Heart left ventricle (tissue), 16 donors: ENCODE data around the gene CHCHD5. TPM values are rescaled to one million over a fixed set of nuclear protein-coding genes. Genes with fewer than 3 reads are reported as not detected.

ENCODE experiments used
- ATAC-seq, 4 donors: fragments of 200-7000 bp; cut with Tn5 transposase; one replicate each; pipeline ENCODE4 v1.9.1; 2020 to 2022; ENCODE audit warnings: moderate library complexity in 4 of 4, mild to moderate bottlenecking in 3 of 4, moderate number of reproducible peaks in 1 of 4
- DNase-seq, 5 donors: peaks; one replicate each; pipeline ENCODE4 v3.0.0-alpha.2; 2020
- H3K27ac ChIP-seq, 12 donors: fragments of 200-600 bp; sonication (generic) in 4 of 12; one replicate each; pipeline versions ENCODE4 v1.5.0 to v1.8.0; 2016 to 2022; ENCODE audit warnings: mild to moderate bottlenecking in 2 of 12
- H3K27me3 ChIP-seq, 9 donors: fragments of 200-600 bp; sonication (generic) in 2 of 9; one replicate each; pipeline versions ENCODE4 v1.5.1 to v1.8.0; 2016 to 2022; ENCODE audit warnings: mild to moderate bottlenecking in 3 of 9
- H3K36me3 ChIP-seq, 9 donors: fragments of 200-600 bp; sonication (generic) in 2 of 9; one replicate each; pipeline versions ENCODE4 v1.5.0 to v1.8.0; 2018 to 2022; ENCODE audit warnings: mild to moderate bottlenecking in 2 of 9
- H3K4me1 ChIP-seq, 12 donors: fragments of 200-600 bp; sonication (generic) in 4 of 12; one replicate each; pipeline versions ENCODE4 v1.5.0 to v1.8.0; 2016 to 2022; ENCODE audit warnings: mild to moderate bottlenecking in 3 of 12
- H3K4me3 ChIP-seq, 12 donors: fragments of 200-600 bp; sonication (generic) in 4 of 12; one replicate each; pipeline versions ENCODE4 v1.5.0 to v1.8.0; 2017 to 2022; ENCODE audit warnings: mild to moderate bottlenecking in 9 of 12, moderate library complexity in 4 of 12
- H3K9me3 ChIP-seq, 12 donors: fragments of 200-600 bp; sonication (generic) in 4 of 12; one replicate each; pipeline versions ENCODE4 v1.5.0 to v1.8.0; 2016 to 2022; ENCODE audit warnings: mild to moderate bottlenecking in 1 of 12
- POLR2A ChIP-seq, 2 donors: fragments of 450-650 bp; IDR thresholded peaks; one replicate each; pipeline ENCODE4 v1.6.1; 2017; ENCODE audit warnings: antibody characterized with exemption in 2 of 2, mild to moderate bottlenecking in 2 of 2, moderate library complexity in 2 of 2
- WGBS, 4 donors: extraction: QIAGEN DNeasy Blood & Tissue Kit in 2 of 4; methylation state at CpG; one replicate each; pipeline versions ENCODE4 v1.1.5 to v1.1.7; 2013 to 2018; 5-methylcytosine and 5-hydroxymethylcytosine counted together
- intact Hi-C, 10 donors: fragments of 100-400 bp; cut with DNase I; formaldehyde crosslinking; loops; one replicate each; pipeline versions ENCODE4 v1.11.1 to v1.14.2; 2022
- polyA plus RNA-seq, 2 donors: library from polyadenylated mRNA; stranded (reverse); fragments of 200-250 nt; gene quantifications; one replicate each; pipeline ENCODE4 v1.2.3, GENCODE V29; 2013
- total RNA-seq, 9 donors: library from RNA; depleted of rRNA in 2 of 9; stranded (reverse); fragments of >200 nt in 2 of 9; fragmentation: NEBNext Ultra II Directional in 3 of 9; extraction: Animal tissue kit (Norgen Biotek cat#: 25700) in 3 of 9; gene quantifications; one replicate each; pipeline versions ENCODE4 v1.1.0 to v1.2.4, GENCODE V29; 2016 to 2023
- TF ChIP-seq, protein P1 (sequence below), 12 donors: fragments of 200-600 bp; sonication (generic) in 4 of 12; IDR thresholded peaks; one replicate each; pipeline versions ENCODE4 v1.5.0 to v1.8.0; 2018 to 2022; ENCODE audit warnings: antibody characterized with exemption in 12 of 12, mild to moderate bottlenecking in 5 of 12
- donor health status: ischemic (EF 13 %, LVEDD 7.1; RV severe dilation, severe dysfunction).
- donor health status: healthy with polysubstance abuse.
- donor health status: DM: no; HTN: yes; CAD: no.
- donor health status: DM: no; HTN: no; CAD: no.
- donor health status: ischemic (EF 25% LVEDD 6.9; RV normal size, moderate dysfunction).
- donor health status: ischemic (EF 25% LVEDD 5.7; RV mildly dilated, moderate dysfunction).
- donor health status: healthy.
- donor health status: DM: yes; HTN: yes; CAD: no.
- donor health status: ischemic (EF 35%, LVEDD 5.7; RV mildly dilated, moderate dysfunction).
- donor health status: nonischemic (EF 11% LVEDD 7.7; RV severe dilation, severe dysfunction).
- donor health status: DM: yes; HTN: yes; CAD: no.
- donor health status: PGD.
- donor health status: ischemic (EF 29% LVEDD 5.4; RV normal size, mild dysfunction).
- donor health status: nonischemic (EF 23%, LVEDD 6.1; RV moderate dilation, normal function).

The CHCHD5 gene
- total and polyA plus RNA-seq, 11 donors, result 18.6 to 32.2 (median 23.4) TPM

DNA sequence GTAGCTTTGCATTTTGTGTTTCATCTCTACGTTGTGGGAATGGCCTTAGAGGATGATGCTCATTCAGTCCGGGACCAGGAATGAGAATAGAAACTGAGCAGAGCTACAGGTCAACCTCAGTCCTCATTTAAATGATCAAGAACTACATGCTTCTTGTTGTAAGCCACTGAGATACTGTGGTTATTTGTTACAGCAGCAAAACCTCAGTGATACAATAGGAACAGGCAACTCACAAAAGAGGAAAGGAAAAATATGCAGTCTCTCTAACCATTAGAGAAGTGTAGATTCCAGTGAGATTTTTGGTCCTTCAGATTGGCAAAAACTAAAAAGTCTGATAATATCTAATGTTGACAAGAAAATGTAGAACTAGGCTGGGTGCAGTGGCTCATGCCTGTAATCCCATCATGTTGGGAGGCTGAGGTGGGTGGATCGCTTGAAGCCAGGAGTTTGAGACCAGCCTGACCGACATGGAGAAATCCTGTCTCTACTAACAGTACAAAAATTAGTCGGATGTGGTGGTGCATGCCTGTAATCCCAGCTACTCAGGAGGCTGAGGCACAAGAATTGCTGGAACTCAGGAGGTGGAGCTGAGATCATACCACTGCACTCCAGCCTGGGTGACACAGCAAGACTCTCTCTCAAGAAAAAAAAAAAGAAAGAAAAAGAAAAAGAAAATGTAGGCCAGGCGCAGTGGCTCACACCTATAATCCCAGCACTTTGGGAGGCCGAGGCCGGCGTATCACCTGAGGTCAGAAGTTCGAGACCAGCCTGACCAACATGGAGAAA, 13.3 kb downstream of the CHCHD5 start:
- Histone ChIP-seq H3K36me3 (peaks cover 0 to 8% (median 0%) of the 10 kb centered on the region in 9 donors), H3K27ac (no peak overlapping the region), H3K4me3 (no peak overlapping the region), H3K9me3 (peaks cover 0 to 3% (median 0%) of the 10 kb centered on the region in 12 donors), H3K27me3 (no peaks in the 10 kb centered on the region), H3K4me1 (peaks cover 0 to 14% (median 3%) of the 10 kb centered on the region in 12 donors)
- DNase-seq (peak in 1 of 5 donors; percentile 1), ATAC-seq (no peak)
- TF ChIP-seq POLR2A (IDR thresholded peaks at IDR 0.05), result no peak
- TF ChIP-seq, protein P1, sequence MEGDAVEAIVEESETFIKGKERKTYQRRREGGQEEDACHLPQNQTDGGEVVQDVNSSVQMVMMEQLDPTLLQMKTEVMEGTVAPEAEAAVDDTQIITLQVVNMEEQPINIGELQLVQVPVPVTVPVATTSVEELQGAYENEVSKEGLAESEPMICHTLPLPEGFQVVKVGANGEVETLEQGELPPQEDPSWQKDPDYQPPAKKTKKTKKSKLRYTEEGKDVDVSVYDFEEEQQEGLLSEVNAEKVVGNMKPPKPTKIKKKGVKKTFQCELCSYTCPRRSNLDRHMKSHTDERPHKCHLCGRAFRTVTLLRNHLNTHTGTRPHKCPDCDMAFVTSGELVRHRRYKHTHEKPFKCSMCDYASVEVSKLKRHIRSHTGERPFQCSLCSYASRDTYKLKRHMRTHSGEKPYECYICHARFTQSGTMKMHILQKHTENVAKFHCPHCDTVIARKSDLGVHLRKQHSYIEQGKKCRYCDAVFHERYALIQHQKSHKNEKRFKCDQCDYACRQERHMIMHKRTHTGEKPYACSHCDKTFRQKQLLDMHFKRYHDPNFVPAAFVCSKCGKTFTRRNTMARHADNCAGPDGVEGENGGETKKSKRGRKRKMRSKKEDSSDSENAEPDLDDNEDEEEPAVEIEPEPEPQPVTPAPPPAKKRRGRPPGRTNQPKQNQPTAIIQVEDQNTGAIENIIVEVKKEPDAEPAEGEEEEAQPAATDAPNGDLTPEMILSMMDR (IDR thresholded peaks at IDR 0.05), result no peak
- intact Hi-C loops, result loop anchor here in 3 of 10 donors (2.0 kb wide), 3 partner anchors 93 to 129 kb away; no protein-coding TSS in a partner anchor
- WGBS, 4 donors, result 94 to 98% (median 97%) methylated on average over 10 of the region's 10 CpGs

DNA sequence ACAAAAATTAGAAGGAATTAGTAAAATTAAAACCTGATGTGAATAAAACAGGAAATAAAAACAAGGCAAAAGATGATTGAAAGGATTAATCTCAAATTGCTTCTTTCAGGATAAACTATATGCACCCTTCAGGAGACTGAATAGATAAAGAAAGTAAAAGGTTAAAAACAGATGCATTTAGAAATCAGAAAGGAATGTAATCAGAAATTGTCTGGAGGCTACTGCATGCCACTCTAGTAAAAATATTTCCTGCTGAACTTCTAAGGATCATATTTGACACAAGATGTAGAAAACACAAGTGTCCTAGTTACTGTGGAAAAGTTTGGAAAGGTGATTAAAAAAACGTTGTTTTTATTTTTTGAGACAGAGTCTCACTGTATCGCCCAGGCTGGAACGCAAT, 16.2 kb downstream of the CHCHD5 start:
- Histone ChIP-seq H3K4me3 (peak overlapping the region in 1 of 12 donors; percentile 12), H3K4me1 (peaks cover 0 to 14% (median 3%) of the 10 kb centered on the region in 12 donors), H3K27ac (no peak overlapping the region), H3K27me3 (no peaks in the 10 kb centered on the region), H3K36me3 (no peaks in the 10 kb centered on the region), H3K9me3 (peaks cover 0 to 3% (median 0%) of the 10 kb centered on the region in 12 donors)
- no peak for ATAC-seq
- TF ChIP-seq POLR2A (IDR thresholded peaks at IDR 0.05), result no peak
- TF ChIP-seq, protein P1 (IDR thresholded peaks at IDR 0.05), result no peak
- no peak for DNase-seq
- intact Hi-C loops, result loop anchor here in 8 of 10 donors (1.0 to 10.0 kb wide), 5 partner anchors 122 to 344 kb away; partner anchors contain the start of gene NT5DC4 (in 1 of the 8)
- WGBS, 4 donors, result 74 to 81% (median 77%) methylated on average over 3 of the region's 3 CpGs

DNA sequence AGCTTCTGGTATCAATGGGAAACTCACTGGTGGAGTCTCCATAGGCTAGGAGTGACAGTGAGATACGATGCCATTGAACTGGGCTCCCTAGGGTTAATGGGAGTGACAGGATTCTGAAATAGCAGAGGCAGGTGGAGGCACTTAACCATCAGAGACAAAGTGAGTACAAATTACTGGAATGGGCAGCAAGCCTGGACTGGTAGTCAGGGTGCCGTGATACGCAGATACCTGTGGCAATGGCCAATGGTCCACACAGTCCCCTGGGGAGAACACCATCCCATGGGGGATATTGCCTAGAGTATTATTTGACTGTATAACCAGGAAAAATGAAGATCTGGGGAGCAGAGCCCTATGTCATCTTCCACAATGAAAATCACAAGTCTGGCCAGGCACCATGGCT, 17.3 kb downstream of the CHCHD5 start:
- no peak overlapping the region for H3K4me3 ChIP-seq
- peaks cover 0 to 3% (median 0%) of the 10 kb centered on the region in 12 donors for H3K9me3 ChIP-seq
- H3K27me3 ChIP-seq, result no peaks in the 10 kb centered on the region
- DNase-seq, result no peak
- peaks cover 0 to 14% (median 3%) of the 10 kb centered on the region in 12 donors for H3K4me1 ChIP-seq
- H3K36me3 ChIP-seq, result no peaks in the 10 kb centered on the region
- intact Hi-C loops, result loop anchor here in 6 of 10 donors (2.0 to 10.0 kb wide), 5 partner anchors 121 to 343 kb away; partner anchors contain the start of gene NT5DC4 (in 1 of the 6)
- H3K27ac ChIP-seq, result no peak overlapping the region
- no peak for ATAC-seq
- TF ChIP-seq, protein P1 (IDR thresholded peaks at IDR 0.05), result no peak
- no peak for TF ChIP-seq POLR2A (IDR thresholded peaks at IDR 0.05)
- 87 to 96% (median 94%) methylated on average over 3 of the region's 3 CpGs for WGBS, 4 donors

DNA sequence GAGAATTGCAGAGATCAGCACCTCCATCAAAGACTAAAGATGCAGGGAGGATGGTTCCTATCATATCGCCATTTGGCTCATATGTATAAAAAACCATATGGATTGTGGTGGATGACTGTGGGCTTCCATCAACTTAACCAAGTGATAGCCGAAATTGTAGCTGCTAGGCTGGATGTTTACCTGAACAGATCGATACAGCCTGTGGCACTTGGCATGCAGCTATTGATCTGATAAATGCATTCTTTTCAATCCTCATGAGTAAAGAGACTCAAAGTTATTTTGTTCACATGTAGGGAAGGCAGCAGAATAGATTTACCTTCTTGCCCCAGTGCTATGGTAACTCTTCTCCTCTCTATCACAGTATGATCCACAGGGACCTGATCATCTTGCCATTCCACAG, 18.5 kb downstream of the CHCHD5 start:
- 93 to 98% (median 94%) methylated on average over 3 of the region's 3 CpGs for WGBS, 4 donors
- DNase-seq (no peak), ATAC-seq (no peak)
- intact Hi-C loops, result loop anchor here in 4 of 10 donors (2.0 to 10.0 kb wide), 4 partner anchors 119 to 342 kb away; partner anchors contain the start of gene NT5DC4 (in 1 of the 4)
- Histone ChIP-seq H3K9me3 (no peaks in the 10 kb centered on the region), H3K36me3 (no peaks in the 10 kb centered on the region), H3K4me3 (no peak overlapping the region), H3K27me3 (no peaks in the 10 kb centered on the region), H3K4me1 (peaks cover 0 to 14% (median 3%) of the 10 kb centered on the region in 12 donors), H3K27ac (no peak overlapping the region)
- TF ChIP-seq, protein P1 (IDR thresholded peaks at IDR 0.05), result no peak
- TF ChIP-seq POLR2A (IDR thresholded peaks at IDR 0.05), result no peak
